Mesendoderm (in vitro differentiated cells): ENCODE data around the gene GALK2.
"Not testable (repeated sequence)": the region's sequence is repeated elsewhere in the genome, so short reads cannot be mapped to it uniquely, and the experiment has no call there.

Experiments
- DNase-seq: peaks from one replicate; pipeline ENCODE4 v3.0.0; 2013
- H2AK5ac ChIP-seq: 2 replicates; pipeline ENCODE4 v1.6.1; 2013; ENCODE audit warnings: low read length, inconsistent platforms
- H2BK120ac ChIP-seq: 2 replicates; pipeline ENCODE4 v1.6.1; 2013; ENCODE audit warnings: low read depth, mild to moderate bottlenecking, low read length, moderate library complexity, mixed read lengths
- H2BK15ac ChIP-seq: replicated peaks from 2 replicates; pipeline ENCODE4 v1.6.1; 2013; ENCODE audit warnings: low read depth, mild to moderate bottlenecking, moderate library complexity
- H2BK5ac ChIP-seq: 2 replicates; pipeline ENCODE4 v1.6.1; 2013; ENCODE audit warnings: low read length, inconsistent platforms
- H3K18ac ChIP-seq: 2 replicates; pipeline ENCODE4 v1.6.1; 2013; ENCODE audit warnings: mild to moderate bottlenecking, low read length, mixed read lengths
- H3K23ac ChIP-seq: one replicate; pipeline ENCODE4 v1.6.1; 2013; ENCODE audit warnings: low read length
- H3K27ac ChIP-seq: 2 replicates; pipeline ENCODE4 v1.5.1; 2013; ENCODE audit warnings: low read depth, mild to moderate bottlenecking, inconsistent platforms, low read length, moderate library complexity
- H3K27me3 ChIP-seq: 2 replicates; pipeline ENCODE4 v1.6.1; 2013; ENCODE audit warnings: low read length, control low read depth, mild to moderate bottlenecking, inconsistent platforms; ENCODE audit not compliant: insufficient read depth, poor library complexity
- H3K36me3 ChIP-seq: 2 replicates; pipeline ENCODE4 v1.6.1; 2013; ENCODE audit warnings: low read length, inconsistent platforms; ENCODE audit not compliant: control insufficient read depth, insufficient read depth
- H3K4ac ChIP-seq: one replicate; pipeline ENCODE4 v1.6.1; 2013; ENCODE audit warnings: low read depth, mild to moderate bottlenecking, low read length, moderate library complexity
- H3K4me1 ChIP-seq: 2 replicates; pipeline ENCODE4 v1.6.1; 2013; ENCODE audit warnings: low read depth, low read length, inconsistent platforms; ENCODE audit not compliant: control insufficient read depth
- H3K4me2 ChIP-seq: 2 replicates; pipeline ENCODE4 v1.6.1; 2013; ENCODE audit warnings: low read length
- H3K4me3 ChIP-seq: 2 replicates; pipeline ENCODE4 v1.5.1; 2013; ENCODE audit warnings: mild to moderate bottlenecking, low read length
- H3K56ac ChIP-seq: one replicate; pipeline ENCODE4 v1.6.1; 2013; ENCODE audit warnings: low read length
- H3K79me1 ChIP-seq: 2 replicates; pipeline ENCODE4 v1.6.1; 2013; ENCODE audit warnings: low read length, inconsistent platforms
- H3K79me2 ChIP-seq: 2 replicates; pipeline ENCODE4 v1.6.1; 2013; ENCODE audit warnings: mild to moderate bottlenecking, low read length; ENCODE audit not compliant: control insufficient read depth, insufficient read depth
- H3K9ac ChIP-seq: 2 replicates; pipeline ENCODE4 v1.6.1; 2013; ENCODE audit warnings: low read length, inconsistent platforms
- H4K5ac ChIP-seq: one replicate; pipeline ENCODE4 v1.6.1; 2013; ENCODE audit warnings: low read length
- H4K8ac ChIP-seq: one replicate; pipeline ENCODE4 v1.6.1; 2013; ENCODE audit warnings: low read depth, mild to moderate bottlenecking, control low read depth, low read length, moderate library complexity
- WGBS: extraction: QIAGEN DNeasy Blood & Tissue Kit; methylation state at CpG from one replicate; pipeline ENCODE4 v1.1.7; 2013; ENCODE audit warnings: low lambda C conversion rate, missing lambda C conversion rate; ENCODE audit not compliant: insufficient coverage; ENCODE audit errors: extremely low coverage; 5-methylcytosine and 5-hydroxymethylcytosine counted together

Gene GALK2

GRCh38 chr15:49330166-49330565, 160.1 kb downstream of the GALK2 start:
- no peak overlapping the region for H3K9ac ChIP-seq
- no peak overlapping the region for H3K4ac ChIP-seq
- H3K56ac ChIP-seq, result no peak overlapping the region
- H2BK15ac ChIP-seq, result no peak overlapping the region
- peaks cover 2% of the 10 kb centered on the region for H3K4me1 ChIP-seq
- H3K79me2 ChIP-seq, result no peaks in the 10 kb centered on the region
- H3K4me2 ChIP-seq, result no peak overlapping the region
- no peaks in the 10 kb centered on the region for H3K79me1 ChIP-seq
- no peak overlapping the region for H3K27ac ChIP-seq
- H2BK120ac ChIP-seq, result peak overlapping the region; percentile 69
- no peak overlapping the region for H2AK5ac ChIP-seq
- DNase-seq, result no peak
- H4K5ac ChIP-seq, result no peak overlapping the region
- H3K4me3 ChIP-seq, result no peak overlapping the region
- H3K18ac ChIP-seq, result no peak overlapping the region
- no peak overlapping the region for H4K8ac ChIP-seq
- H3K27me3 ChIP-seq, result no peaks in the 10 kb centered on the region
- no peak overlapping the region for H3K23ac ChIP-seq
- H2BK5ac ChIP-seq, result no peak overlapping the region
- H3K36me3 ChIP-seq, result no peaks in the 10 kb centered on the region

- H3K56ac ChIP-seq, result no peak overlapping the region
- H3K4me2 ChIP-seq, result no peak overlapping the region
- H2BK15ac ChIP-seq, result no peak overlapping the region
- no peaks in the 10 kb centered on the region for H3K79me2 ChIP-seq
- H4K5ac ChIP-seq, result no peak overlapping the region
- peaks cover 2% of the 10 kb centered on the region for H3K4me1 ChIP-seq
- no peak overlapping the region for H4K8ac ChIP-seq
- no peak overlapping the region for H3K23ac ChIP-seq
- H2AK5ac ChIP-seq, result no peak overlapping the region
- no peak for DNase-seq
- no peak overlapping the region for H2BK5ac ChIP-seq
- H3K27ac ChIP-seq, result no peak overlapping the region
- H3K4ac ChIP-seq, result no peak overlapping the region
- H3K27me3 ChIP-seq, result no peaks in the 10 kb centered on the region
- no peak overlapping the region for H3K9ac ChIP-seq
- H2BK120ac ChIP-seq, result no peak overlapping the region
- no peak overlapping the region for H3K4me3 ChIP-seq
- no peak overlapping the region for H3K18ac ChIP-seq
- no peaks in the 10 kb centered on the region for H3K79me1 ChIP-seq
- no peaks in the 10 kb centered on the region for H3K36me3 ChIP-seq
Measured at GRCh38 chr15:49331442-49331841, 161.4 kb downstream of the GALK2 start.

DNA sequence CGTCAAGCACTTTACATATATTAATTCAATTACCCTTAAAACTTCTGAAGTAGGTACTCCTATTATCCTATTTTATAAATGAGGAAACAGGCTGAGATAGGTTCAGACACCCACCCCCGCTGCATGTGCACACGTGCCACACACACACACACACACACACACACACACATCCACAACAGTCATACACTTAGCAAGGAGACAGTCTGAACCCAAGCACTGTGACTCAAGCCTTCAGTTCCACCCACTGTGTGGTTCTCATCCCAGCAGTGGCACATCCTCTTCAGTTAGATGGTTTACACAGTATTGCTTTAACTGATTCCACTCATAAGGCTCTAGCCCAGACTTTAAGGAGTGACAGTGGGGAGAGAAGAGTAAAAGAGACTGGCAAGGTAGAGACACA, 161.9 kb downstream of the GALK2 start:
- Histone ChIP-seq H3K79me1 (no peaks in the 10 kb centered on the region), H2BK5ac (no peak overlapping the region), H2BK120ac (no peak overlapping the region), H3K27me3 (no peaks in the 10 kb centered on the region), H3K36me3 (no peaks in the 10 kb centered on the region), H3K4ac (no peak overlapping the region), H3K27ac (no peak overlapping the region), H3K18ac (no peak overlapping the region), H2BK15ac (no peak overlapping the region), H3K23ac (peak overlapping the region; percentile 34), H3K79me2 (no peaks in the 10 kb centered on the region), H3K9ac (no peak overlapping the region), H4K8ac (no peak overlapping the region), H3K4me3 (no peak overlapping the region), H3K4me1 (peaks cover 2% of the 10 kb centered on the region), H3K56ac (no peak overlapping the region), H3K4me2 (no peak overlapping the region), H4K5ac (no peak overlapping the region), H2AK5ac (no peak overlapping the region)
- DNase-seq, result no peak
- 100% methylated on average over 1 of the region's 3 CpGs for WGBS

GRCh38 chr15:49339656-49340055, 169.6 kb downstream of the GALK2 start:
- no peaks in the 10 kb centered on the region for H3K27me3 ChIP-seq
- no peak overlapping the region for H3K27ac ChIP-seq
- H2BK5ac ChIP-seq, result no peak overlapping the region
- no peaks in the 10 kb centered on the region for H3K79me2 ChIP-seq
- no peak overlapping the region for H4K5ac ChIP-seq
- no peak overlapping the region for H3K56ac ChIP-seq
- no peak overlapping the region for H3K9ac ChIP-seq
- no peak overlapping the region for H3K4ac ChIP-seq
- no peaks in the 10 kb centered on the region for H3K4me1 ChIP-seq
- no peaks in the 10 kb centered on the region for H3K36me3 ChIP-seq
- WGBS, result no CpG with 5 or more reads among the region's 10 CpGs
- H3K79me1 ChIP-seq, result no peaks in the 10 kb centered on the region
- no peak overlapping the region for H2AK5ac ChIP-seq
- no peak overlapping the region for H3K18ac ChIP-seq
- no peak overlapping the region for H2BK120ac ChIP-seq
- H3K23ac ChIP-seq, result no peak overlapping the region
- no peak for DNase-seq
- no peak overlapping the region for H3K4me2 ChIP-seq
- no peak overlapping the region for H2BK15ac ChIP-seq
- H4K8ac ChIP-seq, result no peak overlapping the region
- H3K4me3 ChIP-seq, result no peak overlapping the region

DNA sequence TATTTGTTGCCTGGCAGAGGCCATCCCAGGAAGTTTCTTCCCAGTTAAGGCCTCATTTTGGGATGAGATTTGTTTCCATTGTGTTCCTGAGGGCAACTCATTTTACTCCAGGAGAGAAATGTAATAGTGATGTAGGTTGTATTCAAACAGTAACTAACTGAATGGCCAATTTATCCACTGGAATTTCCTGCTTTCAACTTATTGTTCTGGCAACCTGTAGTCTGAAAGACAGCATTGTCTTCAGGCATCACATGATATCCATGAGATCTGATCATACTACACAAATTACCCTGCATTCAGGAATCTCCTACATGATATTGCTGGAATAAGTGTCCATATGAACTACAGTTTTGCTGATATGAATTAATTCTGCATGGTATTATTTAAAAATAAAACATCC, 173.5 kb downstream of the GALK2 start:
- Histone ChIP-seq H3K79me1 (no peaks in the 10 kb centered on the region), H4K5ac (no peak overlapping the region), H4K8ac (no peak overlapping the region), H3K4me1 (no peaks in the 10 kb centered on the region), H2AK5ac (no peak overlapping the region), H3K9ac (no peak overlapping the region), H3K4me2 (no peak overlapping the region), H2BK15ac (no peak overlapping the region), H2BK120ac (no peak overlapping the region), H3K27ac (no peak overlapping the region), H3K4me3 (no peak overlapping the region), H3K36me3 (no peaks in the 10 kb centered on the region), H3K4ac (no peak overlapping the region), H3K18ac (no peak overlapping the region), H3K79me2 (no peaks in the 10 kb centered on the region), H2BK5ac (no peak overlapping the region), H3K23ac (no peak overlapping the region), H3K56ac (no peak overlapping the region), H3K27me3 (no peaks in the 10 kb centered on the region)
- no peak for DNase-seq

- not testable (repeated sequence) for DNase-seq, H2AK5ac ChIP-seq, H2BK5ac ChIP-seq, H4K8ac ChIP-seq, H3K27ac ChIP-seq, H3K4ac ChIP-seq, H3K36me3 ChIP-seq, H3K18ac ChIP-seq, H3K4me1 ChIP-seq, H3K79me1 ChIP-seq, H3K4me3 ChIP-seq, H3K23ac ChIP-seq, H2BK120ac ChIP-seq, H3K27me3 ChIP-seq, H3K79me2 ChIP-seq, H4K5ac ChIP-seq, H3K9ac ChIP-seq, H3K4me2 ChIP-seq, H3K56ac ChIP-seq, H2BK15ac ChIP-seq
- WGBS, result no CpG with 5 or more reads among the region's 17 CpGs
Measured at GRCh38 chr15:49354439-49354838, 184.4 kb downstream of the GALK2 start.
